Subcutaneous adipose tissue (tissue), 4 donors: ENCODE measurements around the gene WDR18. TPM values are rescaled to one million over a fixed set of nuclear protein-coding genes. Genes with fewer than 3 reads are reported as not detected.

Experiments used
- total RNA-seq, 4 donors: library from RNA; depleted of rRNA; stranded (reverse); fragments of >200 nt; gene quantifications; one replicate each; pipeline ENCODE4 v1.1.0, GENCODE V29; 2016
- TF ChIP-seq, protein P1 (sequence below): fragments of 450-650 bp; IDR thresholded peaks from one replicate; pipeline ENCODE4 v1.5.1; 2016; ENCODE audit warnings: low read depth, mild to moderate bottlenecking, control low read depth, antibody characterized with exemption, moderate library complexity

The WDR18 gene
- total RNA-seq, 4 donors from 2014 or later: 18.9 to 58.6 (median 30.7) TPM

DNA sequence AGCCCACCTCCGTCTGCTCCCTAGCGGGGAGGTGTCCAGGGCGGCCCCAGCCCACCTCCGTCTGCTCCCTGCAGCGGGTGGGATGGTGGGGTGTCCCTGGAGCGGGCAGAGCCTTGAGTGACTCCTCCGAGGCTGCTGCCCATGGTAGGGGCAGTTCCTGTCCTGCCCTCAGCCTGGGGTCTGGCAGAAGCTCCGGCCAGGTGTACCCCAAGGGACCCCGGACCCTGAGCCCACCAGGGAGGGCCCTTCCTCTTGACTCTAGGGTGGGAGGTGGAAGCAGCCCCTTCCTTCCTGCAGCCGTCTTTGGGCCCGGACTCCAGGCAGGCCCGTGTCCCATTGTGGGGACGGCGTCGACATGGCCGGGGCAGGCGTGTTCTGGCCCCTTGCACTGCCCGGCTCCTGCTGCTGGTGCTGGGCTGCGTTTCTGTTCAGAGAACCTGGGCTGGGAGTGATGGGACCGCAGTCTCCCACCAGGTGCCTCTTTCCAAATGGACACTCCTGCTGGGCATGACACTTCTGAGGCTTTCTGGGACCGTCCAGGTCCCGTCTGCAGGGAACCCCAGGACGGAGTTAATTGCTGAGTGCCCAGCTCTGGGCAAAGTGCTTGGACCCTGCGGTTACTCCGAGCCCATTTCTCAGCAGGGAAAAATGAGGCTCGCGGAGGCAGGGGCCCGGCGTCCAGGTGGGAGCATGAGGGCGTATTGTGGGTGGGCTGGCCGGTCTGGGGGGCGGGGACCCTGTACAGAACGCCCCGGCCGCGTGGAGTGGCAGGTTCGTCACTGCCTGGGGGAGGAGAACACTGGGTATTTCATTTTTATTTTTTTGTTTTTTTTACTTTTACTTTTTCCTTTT, 38.5 kb upstream of the WDR18 start:
- TF ChIP-seq, protein P1, sequence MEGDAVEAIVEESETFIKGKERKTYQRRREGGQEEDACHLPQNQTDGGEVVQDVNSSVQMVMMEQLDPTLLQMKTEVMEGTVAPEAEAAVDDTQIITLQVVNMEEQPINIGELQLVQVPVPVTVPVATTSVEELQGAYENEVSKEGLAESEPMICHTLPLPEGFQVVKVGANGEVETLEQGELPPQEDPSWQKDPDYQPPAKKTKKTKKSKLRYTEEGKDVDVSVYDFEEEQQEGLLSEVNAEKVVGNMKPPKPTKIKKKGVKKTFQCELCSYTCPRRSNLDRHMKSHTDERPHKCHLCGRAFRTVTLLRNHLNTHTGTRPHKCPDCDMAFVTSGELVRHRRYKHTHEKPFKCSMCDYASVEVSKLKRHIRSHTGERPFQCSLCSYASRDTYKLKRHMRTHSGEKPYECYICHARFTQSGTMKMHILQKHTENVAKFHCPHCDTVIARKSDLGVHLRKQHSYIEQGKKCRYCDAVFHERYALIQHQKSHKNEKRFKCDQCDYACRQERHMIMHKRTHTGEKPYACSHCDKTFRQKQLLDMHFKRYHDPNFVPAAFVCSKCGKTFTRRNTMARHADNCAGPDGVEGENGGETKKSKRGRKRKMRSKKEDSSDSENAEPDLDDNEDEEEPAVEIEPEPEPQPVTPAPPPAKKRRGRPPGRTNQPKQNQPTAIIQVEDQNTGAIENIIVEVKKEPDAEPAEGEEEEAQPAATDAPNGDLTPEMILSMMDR: no peak

DNA sequence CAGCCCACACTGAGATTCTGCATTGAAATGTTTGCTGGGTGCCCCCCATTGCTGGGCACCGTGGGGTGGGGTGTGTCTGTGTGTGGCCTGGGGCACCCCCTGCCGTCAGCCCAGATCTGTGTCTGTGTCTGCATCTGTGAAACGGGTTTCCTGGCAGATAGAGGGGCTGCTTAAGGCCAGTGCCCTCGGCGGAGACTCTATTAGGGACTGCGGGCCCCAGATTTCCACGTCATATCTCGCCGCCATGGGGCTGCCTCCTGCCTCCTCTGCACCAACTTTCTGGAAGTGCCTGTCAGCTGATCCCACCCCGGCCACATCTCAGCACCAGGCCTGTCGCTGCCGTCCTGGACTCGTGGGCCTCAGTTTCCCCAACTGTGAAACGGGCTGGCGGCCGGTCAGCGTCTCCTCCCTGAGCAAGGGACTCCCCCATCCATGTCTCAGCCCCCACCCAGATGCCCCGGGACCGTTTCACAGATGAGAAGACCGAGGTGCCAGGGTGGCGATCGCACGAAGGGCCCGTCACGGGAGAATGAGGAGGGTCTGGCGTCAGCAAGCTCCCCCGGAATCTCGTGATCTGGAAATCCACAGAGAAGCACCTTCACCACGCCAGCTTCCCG, 36.9 kb upstream of the WDR18 start:
- TF ChIP-seq, protein P1: no peak

DNA sequence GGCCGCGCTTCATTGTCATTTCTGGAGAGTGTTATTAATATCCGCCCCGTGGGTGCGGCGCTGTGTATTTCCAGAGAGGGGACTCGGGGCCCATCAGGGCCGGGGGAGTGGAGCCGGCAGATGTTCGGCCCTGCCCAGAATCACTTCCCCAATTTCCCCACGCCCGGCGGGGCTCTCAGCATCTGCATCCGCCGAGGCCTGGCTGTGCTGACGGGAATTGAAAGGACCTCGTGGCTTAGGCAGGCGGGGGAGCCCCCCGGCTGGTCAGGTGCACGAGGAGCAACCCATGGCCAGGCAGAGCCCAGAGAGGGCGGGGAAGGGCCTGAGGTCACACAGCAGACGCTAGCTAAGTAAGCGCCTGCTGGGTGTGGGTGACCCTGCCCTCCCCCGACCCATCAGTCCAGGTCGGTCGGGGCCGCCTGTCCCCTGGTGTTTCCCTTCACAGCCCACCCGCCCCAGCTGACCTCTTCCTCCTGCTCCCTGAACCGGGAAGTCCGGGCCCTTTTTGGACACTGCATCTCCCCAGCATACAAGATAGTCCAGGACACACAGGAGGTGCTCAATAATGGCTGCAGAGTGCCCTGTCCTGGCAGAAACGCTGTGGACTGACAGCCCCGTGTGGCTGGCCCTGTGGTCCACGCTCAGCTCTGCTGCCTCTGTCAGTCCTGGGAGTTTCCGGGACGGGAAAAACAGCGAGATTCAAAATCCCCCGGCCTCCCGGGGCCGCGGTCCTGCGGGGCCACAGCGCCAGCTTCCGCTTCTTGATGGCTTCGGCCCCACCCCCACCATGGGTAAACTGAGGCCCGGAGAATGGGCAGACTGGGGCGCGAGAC, 36.2 kb upstream of the WDR18 start:
- TF ChIP-seq, protein P1: no peak

DNA sequence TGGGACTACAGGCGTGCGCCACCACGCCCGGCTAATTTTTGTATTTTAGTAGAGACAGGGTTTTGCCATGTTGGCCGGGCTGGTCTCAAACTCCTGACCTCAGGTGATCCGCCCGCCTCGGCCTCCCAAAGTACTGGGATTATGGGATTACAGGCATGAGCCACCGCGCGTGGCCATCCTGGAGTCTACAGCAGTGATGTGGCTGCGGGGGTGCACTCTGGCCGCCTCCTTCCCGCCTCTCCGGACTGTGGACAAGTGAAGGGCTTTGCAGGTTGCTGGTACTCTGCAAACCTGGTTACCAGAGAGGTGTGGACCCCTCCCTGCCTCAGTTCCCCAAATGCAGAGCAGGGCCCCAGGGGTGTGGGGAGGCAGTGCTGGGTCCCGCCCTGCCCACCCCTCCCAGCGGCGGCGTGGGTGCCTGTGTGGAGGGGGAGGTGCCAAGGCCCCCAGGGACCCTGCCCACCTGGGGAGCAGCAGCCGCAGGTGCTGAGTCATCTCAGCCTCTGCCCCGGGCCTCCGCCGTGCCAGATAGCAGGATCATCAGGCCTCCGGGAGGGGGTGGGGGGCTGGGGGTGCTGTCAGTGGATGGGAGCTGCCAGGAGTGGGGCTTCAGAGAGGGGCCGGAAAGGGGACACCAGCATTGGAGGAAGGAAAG, 35.2 kb upstream of the WDR18 start:
- TF ChIP-seq, protein P1: no peak

DNA sequence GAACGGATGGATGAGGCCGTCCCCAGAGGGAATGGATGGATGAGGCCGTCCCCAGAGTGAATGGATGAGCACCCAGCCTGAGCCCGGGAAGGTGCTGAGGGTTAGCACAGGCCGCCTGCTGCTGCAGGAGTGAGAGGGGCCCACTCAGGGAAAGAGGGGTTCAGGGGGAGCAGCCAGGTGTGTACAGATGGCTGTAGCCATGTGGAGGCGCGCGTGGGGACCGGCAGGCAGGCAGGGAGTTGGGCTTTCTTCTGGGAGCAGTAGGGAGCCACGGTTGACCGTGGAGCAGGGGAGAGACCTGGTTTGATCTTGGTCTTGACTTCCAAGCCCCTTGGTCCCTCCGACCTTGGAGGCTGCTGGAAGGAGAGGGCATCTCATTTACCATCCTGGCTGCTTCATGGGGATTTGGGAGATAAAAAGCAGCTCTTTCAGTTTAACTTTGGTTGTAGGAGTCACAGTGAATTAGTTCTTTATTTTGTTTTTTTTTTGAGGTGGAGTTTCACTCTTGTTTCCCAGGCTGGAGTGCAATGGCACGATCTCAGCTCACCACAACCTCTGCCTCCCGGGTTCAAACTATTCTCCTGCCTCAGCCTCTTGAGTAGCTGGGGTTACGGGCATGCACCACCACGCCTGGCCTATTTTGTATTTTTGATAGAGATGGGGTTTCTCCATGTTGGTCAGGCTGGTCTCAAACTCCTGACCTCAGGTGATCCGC, 33.6 kb upstream of the WDR18 start:
- TF ChIP-seq, protein P1: no peak

DNA sequence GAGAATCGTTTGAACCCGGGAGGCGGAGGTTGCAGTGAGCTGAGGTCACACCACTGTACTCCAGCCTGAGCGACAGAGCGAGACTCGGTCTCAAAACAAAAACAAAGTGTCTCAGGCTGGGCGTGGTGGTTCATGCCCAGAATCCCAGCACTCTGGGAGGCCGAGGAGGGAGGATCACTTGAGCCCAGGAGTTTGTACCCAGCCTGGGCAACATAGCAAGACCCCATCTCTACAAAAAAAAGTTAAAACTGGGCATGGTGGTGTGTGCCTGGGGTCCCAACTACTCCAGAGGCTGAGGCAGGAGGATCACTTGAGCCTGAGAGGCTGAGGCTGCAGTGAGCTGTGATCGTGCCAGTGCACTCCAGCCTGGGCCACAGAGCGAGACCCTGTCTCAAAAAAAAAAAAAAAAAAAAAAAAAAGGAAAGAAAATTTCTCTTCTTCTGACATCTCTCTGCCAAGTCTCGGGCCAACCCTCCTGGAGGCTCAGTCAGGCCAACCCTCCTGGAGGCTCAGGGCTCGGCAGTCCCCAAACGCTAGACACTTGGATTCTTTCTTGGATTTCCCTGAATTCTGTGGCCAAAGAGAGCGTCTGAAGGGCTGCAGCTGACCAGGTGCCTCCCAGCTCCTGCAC, 32.0 kb upstream of the WDR18 start:
- TF ChIP-seq, protein P1: no peak
